ENCODE data around the gene LBX2.
A peak's percentile ranks its signal among the peaks of the same experiment; 100 is the strongest.

DNA sequence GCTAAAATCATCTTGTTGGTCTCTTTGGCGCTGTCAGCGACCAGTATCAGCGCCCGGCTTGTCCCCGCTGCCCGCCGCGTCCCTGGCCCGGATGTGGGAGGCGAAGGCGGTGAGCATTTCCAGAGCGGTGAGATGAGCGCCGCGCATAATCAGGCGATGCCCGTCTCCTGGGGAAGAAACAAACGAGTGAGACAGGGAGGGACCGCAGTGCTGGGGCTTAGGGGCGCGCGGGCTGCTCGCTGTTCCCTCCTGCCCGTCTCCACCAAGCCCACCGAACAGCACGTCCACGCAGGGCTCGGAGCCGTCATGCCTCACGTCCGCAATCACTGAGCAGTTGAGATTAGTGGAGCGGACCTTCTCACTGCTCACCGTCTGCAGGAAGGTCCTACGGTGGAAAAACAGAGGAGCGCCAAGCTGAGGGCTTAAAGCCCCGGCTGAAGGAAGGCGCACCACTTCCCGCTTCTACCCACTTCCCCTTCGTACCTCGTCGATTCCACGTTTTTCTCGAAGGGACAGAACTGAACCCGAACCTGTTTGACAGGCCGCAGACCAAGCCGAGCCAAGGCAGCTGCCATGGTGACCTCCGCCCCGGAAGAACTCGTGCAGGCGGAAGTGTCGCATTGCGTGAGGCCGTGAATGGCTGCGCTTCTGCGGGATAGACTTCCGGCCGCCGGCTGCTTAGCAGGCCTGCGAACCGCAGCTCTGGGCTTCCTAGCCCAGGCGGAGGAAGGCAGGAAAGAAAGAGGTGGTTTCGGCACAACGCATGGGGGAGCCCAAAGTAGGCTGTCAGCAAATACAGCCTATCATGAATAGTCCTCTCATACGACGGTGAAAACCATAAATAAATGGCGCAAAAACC, 27.1 kb downstream of the LBX2 start, which contains the start of gene MRPL53:
- TF ChIP-seq POLR2AphosphoS5 (IDR thresholded peaks at IDR 0.05; ENCODE audit: control insufficient read depth, insufficient read depth, low read depth, low read length): peak; percentile 93
- no peak for TF ChIP-seq IFI16 (CRISPR knock-in tag; IDR thresholded peaks at IDR 0.05)
- TF ChIP-seq POLR2A (conservative IDR thresholded peaks at IDR 0.05): peak; percentile 95
- TF ChIP-seq KAT7 (CRISPR knock-in tag; IDR thresholded peaks at IDR 0.05; ENCODE audit: borderline replicate concordance): no peak; the same call in 1 of the 2 replicates
- TF ChIP-seq MBD2 (IDR thresholded peaks at IDR 0.05; ENCODE audit: borderline replicate concordance, low read depth): peak; percentile 84
- no peak for TF ChIP-seq MYBL2 (IDR thresholded peaks at IDR 0.05; ENCODE audit: low read depth)
- no peak for TF ChIP-seq MYBL2 (CRISPR knock-in tag; IDR thresholded peaks at IDR 0.05; ENCODE audit: borderline replicate concordance)
- TF ChIP-seq GABPB1 (CRISPR knock-in tag; IDR thresholded peaks at IDR 0.05): peak; percentile 100
- peak; percentile 100 for TF ChIP-seq NR2C2 (CRISPR knock-in tag; IDR thresholded peaks at IDR 0.05)
- peak; percentile 100 for TF ChIP-seq NR2C2 (tag; IDR thresholded peaks at IDR 0.05)
- TF ChIP-seq GTF2A2 (tag; IDR thresholded peaks at IDR 0.05): no peak
- no peak; a peak in 1 of 4 replicates for TF ChIP-seq FOXK2 (conservative IDR thresholded peaks at IDR 0.05 in 1 of 2, IDR thresholded peaks at IDR 0.05 in 1 of 2; ENCODE audit: low read depth in 2 of 2)
- TF ChIP-seq EZH2 (IDR thresholded peaks at IDR 0.05; ENCODE audit: borderline replicate concordance, low read depth, low read length): no peak
- TF ChIP-seq, protein P1, sequence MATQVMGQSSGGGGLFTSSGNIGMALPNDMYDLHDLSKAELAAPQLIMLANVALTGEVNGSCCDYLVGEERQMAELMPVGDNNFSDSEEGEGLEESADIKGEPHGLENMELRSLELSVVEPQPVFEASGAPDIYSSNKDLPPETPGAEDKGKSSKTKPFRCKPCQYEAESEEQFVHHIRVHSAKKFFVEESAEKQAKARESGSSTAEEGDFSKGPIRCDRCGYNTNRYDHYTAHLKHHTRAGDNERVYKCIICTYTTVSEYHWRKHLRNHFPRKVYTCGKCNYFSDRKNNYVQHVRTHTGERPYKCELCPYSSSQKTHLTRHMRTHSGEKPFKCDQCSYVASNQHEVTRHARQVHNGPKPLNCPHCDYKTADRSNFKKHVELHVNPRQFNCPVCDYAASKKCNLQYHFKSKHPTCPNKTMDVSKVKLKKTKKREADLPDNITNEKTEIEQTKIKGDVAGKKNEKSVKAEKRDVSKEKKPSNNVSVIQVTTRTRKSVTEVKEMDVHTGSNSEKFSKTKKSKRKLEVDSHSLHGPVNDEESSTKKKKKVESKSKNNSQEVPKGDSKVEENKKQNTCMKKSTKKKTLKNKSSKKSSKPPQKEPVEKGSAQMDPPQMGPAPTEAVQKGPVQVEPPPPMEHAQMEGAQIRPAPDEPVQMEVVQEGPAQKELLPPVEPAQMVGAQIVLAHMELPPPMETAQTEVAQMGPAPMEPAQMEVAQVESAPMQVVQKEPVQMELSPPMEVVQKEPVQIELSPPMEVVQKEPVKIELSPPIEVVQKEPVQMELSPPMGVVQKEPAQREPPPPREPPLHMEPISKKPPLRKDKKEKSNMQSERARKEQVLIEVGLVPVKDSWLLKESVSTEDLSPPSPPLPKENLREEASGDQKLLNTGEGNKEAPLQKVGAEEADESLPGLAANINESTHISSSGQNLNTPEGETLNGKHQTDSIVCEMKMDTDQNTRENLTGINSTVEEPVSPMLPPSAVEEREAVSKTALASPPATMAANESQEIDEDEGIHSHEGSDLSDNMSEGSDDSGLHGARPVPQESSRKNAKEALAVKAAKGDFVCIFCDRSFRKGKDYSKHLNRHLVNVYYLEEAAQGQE (IDR thresholded peaks at IDR 0.05; ENCODE audit: borderline replicate concordance): peak; percentile 22; the same call in 1 of the 2 replicates
- TF ChIP-seq, protein P1 (CRISPR knock-in tag; IDR thresholded peaks at IDR 0.05; ENCODE audit: low read depth): 0 out of 2 replicates have a peak, but pooled peaks have one; percentile 80
- 0 out of 2 replicates have a peak, but pooled peaks have one; percentile 45 for TF ChIP-seq ZFP1 (CRISPR knock-in tag; IDR thresholded peaks at IDR 0.05)

Measured in K562 (cell line).